ENCODE data around the gene SLC35E1. TPM values are rescaled to one million over a fixed set of nuclear protein-coding genes. Genes with fewer than 3 reads are reported as not detected.

SLC35E1 gene
- total RNA-seq, 1 donor = 38.0 TPM

DNA sequence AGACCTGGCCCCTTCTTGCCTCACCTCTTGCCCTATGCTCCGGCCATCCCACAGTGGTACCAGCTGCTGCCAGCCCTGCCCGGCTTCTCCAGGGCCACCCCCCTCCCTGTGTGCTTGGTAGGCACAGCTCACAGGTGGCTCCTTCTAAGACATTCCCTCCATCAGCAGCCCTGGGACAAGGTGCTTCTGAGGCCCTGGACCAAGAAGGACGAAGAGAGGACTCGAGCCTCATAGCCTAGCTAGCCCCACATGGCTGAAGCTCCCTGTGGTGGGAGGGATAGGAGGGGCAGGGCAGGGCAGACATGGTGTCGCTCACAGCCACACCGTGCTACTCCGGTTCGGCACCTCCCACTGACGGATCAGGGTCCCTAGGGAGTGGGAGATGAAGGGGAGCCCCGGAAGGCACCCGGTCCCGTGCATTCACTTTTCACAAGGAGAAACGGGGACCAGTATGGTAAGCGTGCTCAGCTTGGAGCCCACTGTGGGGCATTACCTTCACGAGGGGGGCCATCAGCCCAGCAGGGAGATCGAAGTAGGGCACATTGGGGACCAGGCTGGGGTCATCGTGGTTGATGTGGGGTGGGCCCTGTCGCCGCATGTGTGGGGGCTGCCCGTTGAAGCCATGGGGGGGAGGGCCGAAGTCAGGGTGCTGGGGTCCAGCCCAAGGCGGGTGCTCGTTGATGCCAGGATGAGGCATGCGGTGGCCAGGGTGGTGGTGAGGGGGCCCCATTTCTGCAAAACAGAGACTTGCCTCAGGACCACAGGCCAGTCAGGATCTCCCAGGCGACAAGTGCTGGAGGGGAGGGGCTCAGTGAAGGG, 49.4 kb downstream of the SLC35E1 start:
- H3K4me1 ChIP-seq (ENCODE audit: insufficient read depth, low read length) = no peaks in the 10 kb centered on the region
- H3K4me2 ChIP-seq (ENCODE audit: insufficient read depth, low read length) = no peak overlapping the region
- H2AFZ ChIP-seq (ENCODE audit: low read length) = no peak overlapping the region
- peak; percentile 86 for DNase-seq (ENCODE audit: insufficient read length, low spot score, missing footprints)
- H3K79me2 ChIP-seq (ENCODE audit: insufficient read depth, low read length) = peaks cover 2% of the 10 kb centered on the region
- H3K27me3 ChIP-seq (ENCODE audit: insufficient read depth, low read length) = no peaks in the 10 kb centered on the region
- no peak overlapping the region for H3K4me3 ChIP-seq (ENCODE audit: insufficient read depth, low read length)
- no peak overlapping the region for H3K27ac ChIP-seq (ENCODE audit: low read depth, low read length)
- no peaks in the 10 kb centered on the region for H3K9me3 ChIP-seq (ENCODE audit: low read depth, low read length)
- H4K20me1 ChIP-seq (ENCODE audit: insufficient read depth, low read length) = peaks cover 15% of the 10 kb centered on the region
- H3K36me3 ChIP-seq (ENCODE audit: insufficient read depth, low read length) = peaks cover 76% of the 10 kb centered on the region
- TF ChIP-seq, protein P1, sequence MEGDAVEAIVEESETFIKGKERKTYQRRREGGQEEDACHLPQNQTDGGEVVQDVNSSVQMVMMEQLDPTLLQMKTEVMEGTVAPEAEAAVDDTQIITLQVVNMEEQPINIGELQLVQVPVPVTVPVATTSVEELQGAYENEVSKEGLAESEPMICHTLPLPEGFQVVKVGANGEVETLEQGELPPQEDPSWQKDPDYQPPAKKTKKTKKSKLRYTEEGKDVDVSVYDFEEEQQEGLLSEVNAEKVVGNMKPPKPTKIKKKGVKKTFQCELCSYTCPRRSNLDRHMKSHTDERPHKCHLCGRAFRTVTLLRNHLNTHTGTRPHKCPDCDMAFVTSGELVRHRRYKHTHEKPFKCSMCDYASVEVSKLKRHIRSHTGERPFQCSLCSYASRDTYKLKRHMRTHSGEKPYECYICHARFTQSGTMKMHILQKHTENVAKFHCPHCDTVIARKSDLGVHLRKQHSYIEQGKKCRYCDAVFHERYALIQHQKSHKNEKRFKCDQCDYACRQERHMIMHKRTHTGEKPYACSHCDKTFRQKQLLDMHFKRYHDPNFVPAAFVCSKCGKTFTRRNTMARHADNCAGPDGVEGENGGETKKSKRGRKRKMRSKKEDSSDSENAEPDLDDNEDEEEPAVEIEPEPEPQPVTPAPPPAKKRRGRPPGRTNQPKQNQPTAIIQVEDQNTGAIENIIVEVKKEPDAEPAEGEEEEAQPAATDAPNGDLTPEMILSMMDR (IDR thresholded peaks at IDR 0.05; ENCODE audit: extremely low read depth, low read depth, low read length) = no peak

DNA sequence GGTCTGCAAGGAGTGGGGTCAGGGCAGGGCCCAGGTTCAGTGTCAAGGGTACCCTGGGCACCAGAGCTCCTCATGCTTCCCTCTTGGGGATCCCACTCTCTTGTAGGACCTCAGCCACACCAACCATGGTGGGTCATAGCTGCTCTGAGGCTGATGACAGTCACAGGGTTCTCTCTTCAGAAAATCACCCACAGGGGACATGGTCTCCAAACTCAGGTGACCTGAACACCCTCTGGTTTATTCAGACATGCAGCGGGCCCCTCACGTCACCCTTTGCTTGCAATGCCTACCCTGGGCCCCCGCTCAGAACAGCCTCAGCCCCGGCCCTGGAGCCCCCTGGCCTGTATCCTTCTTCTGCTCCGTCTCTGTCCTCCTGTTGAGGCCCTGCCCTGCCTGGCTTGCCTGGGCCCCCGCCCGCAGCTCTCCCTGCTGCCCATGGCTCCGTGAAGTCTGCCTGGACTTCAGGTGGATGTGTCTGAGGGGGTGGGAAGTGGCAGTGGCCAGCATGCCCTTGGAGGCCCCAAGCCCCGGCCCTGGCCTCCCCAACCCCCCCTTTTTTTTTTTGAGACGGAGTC, 50.4 kb downstream of the SLC35E1 start:
- Histone ChIP-seq H3K4me2 (ENCODE audit: insufficient read depth, low read length) (no peak overlapping the region), H3K36me3 (ENCODE audit: insufficient read depth, low read length) (peaks cover 76% of the 10 kb centered on the region), H3K4me1 (ENCODE audit: insufficient read depth, low read length) (no peaks in the 10 kb centered on the region), H3K27me3 (ENCODE audit: insufficient read depth, low read length) (no peaks in the 10 kb centered on the region), H3K9me3 (ENCODE audit: low read depth, low read length) (no peaks in the 10 kb centered on the region), H3K4me3 (ENCODE audit: insufficient read depth, low read length) (no peak overlapping the region), H3K27ac (ENCODE audit: low read depth, low read length) (no peak overlapping the region), H4K20me1 (ENCODE audit: insufficient read depth, low read length) (peaks cover 12% of the 10 kb centered on the region), H2AFZ (ENCODE audit: low read length) (no peak overlapping the region), H3K79me2 (ENCODE audit: insufficient read depth, low read length) (no peaks in the 10 kb centered on the region)
- peak; percentile 75 for DNase-seq (ENCODE audit: insufficient read length, low spot score, missing footprints)
- TF ChIP-seq, protein P1 (IDR thresholded peaks at IDR 0.05; ENCODE audit: extremely low read depth, low read depth, low read length) = no peak

DNA sequence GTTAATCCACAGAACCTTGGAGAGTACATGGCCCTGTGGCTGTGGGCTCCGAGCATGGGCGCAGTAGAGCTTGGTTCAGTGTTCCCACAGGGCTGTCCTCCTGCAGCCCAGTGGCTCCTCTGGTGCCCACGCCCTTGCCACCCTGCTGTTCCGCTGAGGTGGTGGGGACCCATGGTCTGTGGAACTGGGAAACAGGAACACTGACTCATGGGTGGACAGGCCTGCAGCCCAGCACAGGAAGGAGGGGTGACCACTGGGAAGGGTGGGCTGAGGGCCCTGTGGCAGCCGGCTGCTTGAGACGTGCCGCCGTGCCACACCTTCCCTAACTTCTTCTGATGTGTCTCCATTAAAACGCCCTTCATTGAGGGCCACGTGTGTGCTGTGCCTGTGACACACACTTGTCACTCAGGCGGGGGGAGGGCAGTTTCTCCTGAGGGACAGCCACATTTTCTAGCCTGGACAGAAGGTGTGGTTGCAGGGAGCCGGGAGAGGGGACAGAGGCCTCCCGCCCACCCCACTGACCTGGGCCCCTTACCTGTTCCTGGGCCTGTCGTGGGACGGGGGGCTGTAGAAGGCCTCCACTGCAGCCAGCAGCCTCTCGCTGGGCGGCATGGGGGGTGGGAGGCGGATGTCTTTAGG, 51.1 kb downstream of the SLC35E1 start:
- H3K27me3 ChIP-seq (ENCODE audit: insufficient read depth, low read length) = no peaks in the 10 kb centered on the region
- no peak overlapping the region for H3K4me2 ChIP-seq (ENCODE audit: insufficient read depth, low read length)
- DNase-seq (ENCODE audit: insufficient read length, low spot score, missing footprints) = peak; percentile 83
- H2AFZ ChIP-seq (ENCODE audit: low read length) = no peak overlapping the region
- H3K9me3 ChIP-seq (ENCODE audit: low read depth, low read length) = no peaks in the 10 kb centered on the region
- H3K4me3 ChIP-seq (ENCODE audit: insufficient read depth, low read length) = no peak overlapping the region
- no peak overlapping the region for H3K27ac ChIP-seq (ENCODE audit: low read depth, low read length)
- peaks cover 76% of the 10 kb centered on the region for H3K36me3 ChIP-seq (ENCODE audit: insufficient read depth, low read length)
- H4K20me1 ChIP-seq (ENCODE audit: insufficient read depth, low read length) = peaks cover 12% of the 10 kb centered on the region
- TF ChIP-seq, protein P1 (IDR thresholded peaks at IDR 0.05; ENCODE audit: extremely low read depth, low read depth, low read length) = no peak
- no peaks in the 10 kb centered on the region for H3K4me1 ChIP-seq (ENCODE audit: insufficient read depth, low read length)
- no peaks in the 10 kb centered on the region for H3K79me2 ChIP-seq (ENCODE audit: insufficient read depth, low read length)

Data from osteoblast (primary cell).